Panc1 (cell line): Measurements from ENCODE around the gene NUMBL.

Experiments
- CTCF ChIP-seq: fragments of 450-650 bp; IDR thresholded peaks from 2 replicates; pipeline ENCODE4 v1.5.1; 2017; ENCODE audit warnings: mild to moderate bottlenecking
- POLR2AphosphoS5 ChIP-seq: IDR thresholded peaks from 2 replicates; pipeline ENCODE4 v1.6.1; 2012; ENCODE audit warnings: mild to moderate bottlenecking, low read depth, low read length, moderate library complexity
- REST ChIP-seq, 2 experiments: IDR thresholded peaks; 2 replicates each; pipeline ENCODE4 v1.6.1; 2011 to 2012; ENCODE audit warnings: low read depth in 2 of 2, control low read depth in 1 of 2, low read length in 1 of 2, mild to moderate bottlenecking in 1 of 2, moderate library complexity in 1 of 2; ENCODE audit not compliant: insufficient read depth in 1 of 2
- SIN3A ChIP-seq: IDR thresholded peaks from 2 replicates; pipeline ENCODE4 v1.6.1; 2012; ENCODE audit warnings: low read depth, mild to moderate bottlenecking, low read length, moderate library complexity, borderline replicate concordance; ENCODE audit not compliant: insufficient read depth
- TCF7L2 ChIP-seq: IDR thresholded peaks from 2 replicates; pipeline ENCODE4 v1.6.1; 2011; ENCODE audit warnings: mild to moderate bottlenecking, low read depth, low read length, inconsistent platforms

GRCh38 chr19:40700083-40700482 lies 9.6 kb upstream of the NUMBL start:
- TF ChIP-seq CTCF, result no peak
- no peak for TF ChIP-seq TCF7L2
- no peak for TF ChIP-seq POLR2AphosphoS5
- TF ChIP-seq SIN3A, result no peak
- TF ChIP-seq REST (IDR thresholded peaks at IDR 0.05; ENCODE audit: insufficient read depth in 1 of 2, low read depth in 2 of 2, low read length in 1 of 2), result no peak
